HG02870 (cell line): ENCODE results near the gene CREB3L4.
"Not testable (repeated sequence)": the region's sequence is repeated elsewhere in the genome, so short reads cannot be mapped to it uniquely, and the experiment has no call there.

ENCODE experiments used
- ATAC-seq: cut with Tn5 transposase; IDR thresholded peaks from one replicate; pipeline ENCODE4 v1.9.1; 2021; ENCODE audit warnings: mild to moderate bottlenecking, moderate library complexity; ENCODE audit not compliant: unreplicated experiment

The CREB3L4 gene

GRCh38 chr1:153958111-153958960 is 9.4 kb upstream of the CREB3L4 start, which contains the start of gene CRTC2:
TSS of gene CRTC2 (minus strand) at chr1:153958612. CDS start at chr1:153958497, 115 bp downstream.
- ATAC-seq, result peak; percentile 67

GRCh38 chr1:153958961-153959260 is 8.8 kb upstream of the CREB3L4 start:
- no peak for ATAC-seq

GRCh38 chr1:153959454-153959853 is 8.2 kb upstream of the CREB3L4 start:
- ATAC-seq, result no peak

GRCh38 chr1:153960206-153960605 is 7.5 kb upstream of the CREB3L4 start:
- ATAC-seq, result no peak

- no peak for ATAC-seq
These were observed 6.3 kb upstream of the CREB3L4 start for GRCh38 chr1:153961421-153961820.

- ATAC-seq, result no peak
These were observed 5.3 kb upstream of the CREB3L4 start for GRCh38 chr1:153962088-153963029.

- ATAC-seq, result peak; percentile 57
These were observed 4.5 kb upstream of the CREB3L4 start, which contains the start of gene SLC39A1 for GRCh38 chr1:153963030-153963849. TSS of gene SLC39A1 (minus strand) at chr1:153963537. CDS start at chr1:153962715, 822 bp downstream.

- ATAC-seq, result no peak
These were observed 3.8 kb upstream of the CREB3L4 start for GRCh38 chr1:153963850-153964331.

GRCh38 chr1:153968000-153968363 is 280 bp downstream of the CREB3L4 start:
- no peak for ATAC-seq

- no peak for ATAC-seq
These were observed 706 bp downstream of the CREB3L4 start for GRCh38 chr1:153968408-153968807.

GRCh38 chr1:153968972-153969371 is 1.3 kb downstream of the CREB3L4 start:
- no peak for ATAC-seq

- no peak for ATAC-seq
These were observed 2.6 kb downstream of the CREB3L4 start for GRCh38 chr1:153970346-153970745.

- ATAC-seq, result no peak
These were observed 5.4 kb downstream of the CREB3L4 start for GRCh38 chr1:153973071-153973470.

- ATAC-seq, result no peak
These were observed 5.8 kb downstream of the CREB3L4 start for GRCh38 chr1:153973525-153973924.

- no peak for ATAC-seq
These were observed 9.1 kb downstream of the CREB3L4 start for GRCh38 chr1:153976819-153977249.

GRCh38 chr1:153977250-153978240 is 9.8 kb downstream of the CREB3L4 start, which contains the start of gene JTB:
TSS of gene JTB (minus strand) at chr1:153977674. CDS start at chr1:153977252, 422 bp downstream.
- peak; percentile 73 for ATAC-seq

- no peak for ATAC-seq
These were observed 10.7 kb downstream of the CREB3L4 start for GRCh38 chr1:153978274-153978909.

- not testable (repeated sequence) for ATAC-seq
These were observed 11.4 kb downstream of the CREB3L4 start for GRCh38 chr1:153979091-153979490.

- not testable (repeated sequence) for ATAC-seq
These were observed 14.0 kb downstream of the CREB3L4 start for GRCh38 chr1:153981735-153982134.
